ENCODE results near the gene DNAH17. TPM values are rescaled to one million over a fixed set of nuclear protein-coding genes. Genes with fewer than 3 reads are reported as not detected.

Gene DNAH17
- total and polyA plus RNA-seq, 7 experiments from 2014 or later, result 0.05 to 1.5 (median 0.38) TPM

DNA sequence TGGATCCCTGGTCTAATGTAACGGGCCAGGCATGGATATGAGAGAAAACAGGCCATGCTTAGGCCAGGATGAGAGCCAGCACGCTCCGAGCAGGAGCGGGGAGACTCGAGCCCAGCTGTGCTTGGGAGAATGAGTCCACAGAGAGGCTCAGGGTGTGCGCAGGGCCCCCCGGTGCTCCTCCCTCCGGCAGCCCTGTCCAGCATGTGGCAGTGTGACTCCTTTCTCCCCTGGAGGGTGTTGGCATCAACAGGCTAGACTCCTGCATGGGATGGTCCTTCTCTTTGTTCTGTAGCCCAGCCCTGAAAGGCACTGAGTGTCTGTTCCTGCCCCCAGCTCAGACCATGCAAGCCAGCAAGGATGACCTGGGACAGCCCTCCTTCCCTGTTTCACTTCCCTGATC, 175.3 kb downstream of the DNAH17 start:
- Histone ChIP-seq H3K27me3 (ENCODE audit: control insufficient read depth in 2 of 2, insufficient read depth in 2 of 2, low read length in 2 of 2) (no peaks in the 10 kb centered on the region), H3K9me3 (ENCODE audit: control insufficient read depth in 2 of 3, low read length in 3 of 3) (no peaks in the 10 kb centered on the region), H3K4me3 (ENCODE audit: low read length) (no peak overlapping the region), H3K4me1 (ENCODE audit: control insufficient read depth in 2 of 2, insufficient read depth in 2 of 2, low read length in 2 of 2) (no peaks in the 10 kb centered on the region), H3K27ac (ENCODE audit: low read depth, low read length) (no peak overlapping the region), H3K36me3 (ENCODE audit: control insufficient read depth in 2 of 3, insufficient read depth in 3 of 3, low read length in 3 of 3) (peaks cover 6 to 98% (median 29%) of the 10 kb centered on the region in 3 experiments)
- peaks cover 0 to 22% (median 13%) of the 10 kb centered on the region in 7 donors for H3K4me1 Mint-ChIP-seq
- ChIA-PET POLR2A (no interaction called here), CTCF (interaction anchor here (0.7 to 0.9 kb wide), 2 partner anchors 11 to 41 kb away, joined by 3 read pairs; no protein-coding TSS in a partner anchor)
- DNase-seq, result no peak
- no peak overlapping the region for H3K4me3 Mint-ChIP-seq
- intact Hi-C loops (cut with micrococcal nuclease), result no loop called here
- H3K9me3 Mint-ChIP-seq, result no peaks in the 10 kb centered on the region
- H3K27ac Mint-ChIP-seq, result peak overlapping the region in 4 of 9 donors; percentile 13 to 75 (median 58)
- no peak for ATAC-seq
- H3K36me3 Mint-ChIP-seq, result peaks cover 17 to 63% (median 28%) of the 10 kb centered on the region in 5 donors
- H3K27me3 Mint-ChIP-seq, result no peaks in the 10 kb centered on the region

DNA sequence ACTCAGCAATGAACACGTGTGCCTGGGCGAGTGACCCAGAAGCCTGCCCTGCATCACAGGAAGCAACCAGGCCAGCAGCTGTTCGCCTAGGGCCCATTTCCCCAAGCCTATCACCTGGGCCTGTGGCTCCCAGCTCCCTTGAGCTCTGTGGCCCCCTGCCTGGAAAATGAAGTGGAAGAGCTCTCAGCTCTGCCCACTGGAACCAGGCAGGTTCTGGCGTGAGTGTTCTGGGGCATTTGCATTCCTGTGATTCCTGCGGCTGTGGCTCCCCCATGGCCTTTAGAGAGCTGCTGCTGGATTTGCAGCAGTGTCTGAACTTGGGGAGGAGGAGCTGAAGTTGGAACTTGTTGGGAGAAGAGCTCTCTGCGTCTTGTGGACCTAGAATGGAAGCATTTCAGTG, 175.9 kb downstream of the DNAH17 start:
- Histone ChIP-seq H3K9me3 (ENCODE audit: control insufficient read depth in 2 of 3, low read length in 3 of 3) (no peaks in the 10 kb centered on the region), H3K27ac (ENCODE audit: low read depth, low read length) (no peak overlapping the region), H3K27me3 (ENCODE audit: control insufficient read depth in 2 of 2, insufficient read depth in 2 of 2, low read length in 2 of 2) (no peaks in the 10 kb centered on the region), H3K4me1 (ENCODE audit: control insufficient read depth in 2 of 2, insufficient read depth in 2 of 2, low read length in 2 of 2) (no peaks in the 10 kb centered on the region), H3K36me3 (ENCODE audit: control insufficient read depth in 2 of 3, insufficient read depth in 3 of 3, low read length in 3 of 3) (peaks cover 6 to 98% (median 29%) of the 10 kb centered on the region in 3 experiments), H3K4me3 (ENCODE audit: low read length) (no peak overlapping the region)
- Mint-ChIP-seq H3K4me1 (peaks cover 0 to 20% (median 11%) of the 10 kb centered on the region in 7 donors), H3K36me3 (peaks cover 17 to 68% (median 27%) of the 10 kb centered on the region in 5 donors), H3K27me3 (no peaks in the 10 kb centered on the region), H3K4me3 (no peak overlapping the region), H3K27ac (peak overlapping the region in 2 of 9 donors; percentile 13 to 23), H3K9me3 (no peaks in the 10 kb centered on the region)
- ATAC-seq, result no peak
- intact Hi-C loops (cut with micrococcal nuclease), result no loop called here
- CTCF ChIA-PET, result interaction anchor here (0.7 to 0.9 kb wide), 2 partner anchors 11 to 40 kb away, joined by 3 read pairs; no protein-coding TSS in a partner anchor
- DNase-seq, result no peak
- POLR2A ChIA-PET, result no interaction called here

DNA sequence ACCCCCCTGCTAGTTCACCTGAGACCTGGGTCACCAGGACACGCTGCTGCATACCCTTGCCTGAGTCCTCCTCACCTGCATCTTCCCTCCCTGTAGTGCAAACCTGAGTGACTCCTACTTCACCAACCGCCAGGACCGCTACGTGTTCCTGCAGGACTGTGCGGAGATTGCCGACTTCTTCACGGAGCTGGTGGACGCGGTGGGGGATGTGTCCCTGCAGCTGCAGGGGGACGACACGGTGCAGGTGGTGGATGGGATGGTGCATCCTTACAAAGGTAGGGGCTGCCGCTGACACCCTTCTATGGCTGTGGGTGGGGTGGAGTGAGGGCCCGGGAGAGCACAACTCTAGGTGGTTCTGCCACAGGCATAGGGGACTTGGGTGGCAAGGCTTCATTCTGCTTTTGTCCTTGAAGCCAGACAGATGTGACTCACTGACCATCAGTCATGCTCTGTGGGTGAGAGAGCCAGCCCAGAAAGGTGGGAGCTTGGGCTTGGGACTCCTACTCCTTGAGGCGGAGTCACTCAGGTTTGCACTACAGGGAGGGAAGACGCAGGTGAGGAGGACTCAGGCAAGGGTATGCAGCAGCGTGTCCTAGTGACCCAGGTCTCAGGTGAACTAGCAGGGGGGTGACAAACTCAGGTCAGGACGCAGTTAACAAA, 176.5 kb downstream of the DNAH17 start:
- peaks cover 6 to 100% (median 29%) of the 10 kb centered on the region in 3 experiments for H3K36me3 ChIP-seq (ENCODE audit: control insufficient read depth in 2 of 3, insufficient read depth in 3 of 3, low read length in 3 of 3)
- peak overlapping the region in 2 of 9 donors; percentile 22 to 23 for H3K27ac Mint-ChIP-seq
- H3K4me3 ChIP-seq (ENCODE audit: low read length), result no peak overlapping the region
- ATAC-seq, result no peak
- no peaks in the 10 kb centered on the region for H3K9me3 ChIP-seq (ENCODE audit: control insufficient read depth in 2 of 3, low read length in 3 of 3)
- no peak for DNase-seq
- H3K27ac ChIP-seq (ENCODE audit: low read depth, low read length), result no peak overlapping the region
- peaks cover 0 to 18% (median 11%) of the 10 kb centered on the region in 7 donors for H3K4me1 Mint-ChIP-seq
- CTCF ChIA-PET, result interaction anchor here (0.6 kb wide), 1 partner anchor 11 kb away, joined by 3 read pairs; no protein-coding TSS in a partner anchor
- H3K27me3 Mint-ChIP-seq, result no peaks in the 10 kb centered on the region
- no peaks in the 10 kb centered on the region for H3K9me3 Mint-ChIP-seq
- POLR2A ChIA-PET, result no interaction called here
- no peak overlapping the region for H3K4me3 Mint-ChIP-seq
- no peaks in the 10 kb centered on the region for H3K4me1 ChIP-seq (ENCODE audit: control insufficient read depth in 2 of 2, insufficient read depth in 2 of 2, low read length in 2 of 2)
- intact Hi-C loops (cut with micrococcal nuclease), result no loop called here
- peaks cover 17 to 73% (median 30%) of the 10 kb centered on the region in 5 donors for H3K36me3 Mint-ChIP-seq
- H3K27me3 ChIP-seq (ENCODE audit: control insufficient read depth in 2 of 2, insufficient read depth in 2 of 2, low read length in 2 of 2), result no peaks in the 10 kb centered on the region

DNA sequence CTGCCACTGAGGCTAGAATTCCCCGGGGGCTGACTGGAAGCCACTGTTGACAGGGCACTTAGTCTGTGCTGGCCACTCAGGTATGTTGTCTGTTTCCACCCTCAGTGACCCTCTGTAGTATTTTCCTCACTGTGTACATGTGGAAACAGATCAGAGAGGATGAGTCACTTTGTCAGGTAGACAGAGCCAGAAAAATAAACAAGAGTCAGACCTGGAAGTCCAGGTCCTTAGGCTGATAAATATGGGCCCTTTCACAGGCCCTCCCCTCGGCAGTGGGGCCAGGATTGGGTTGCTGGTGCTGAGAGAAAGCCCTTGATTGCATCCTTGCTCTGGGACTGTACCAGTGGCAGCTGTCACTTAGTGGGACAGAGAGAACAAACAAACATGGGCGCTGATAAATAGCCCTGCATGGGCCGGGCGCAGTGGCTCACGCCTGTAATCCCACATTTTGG, 177.5 kb downstream of the DNAH17 start:
- Mint-ChIP-seq H3K36me3 (peaks cover 17 to 78% (median 30%) of the 10 kb centered on the region in 5 donors), H3K27me3 (no peaks in the 10 kb centered on the region), H3K4me1 (peaks cover 5 to 19% (median 9%) of the 10 kb centered on the region in 7 donors), H3K4me3 (no peak overlapping the region), H3K27ac (peak overlapping the region in 1 of 9 donors; percentile 23), H3K9me3 (no peaks in the 10 kb centered on the region)
- DNase-seq (no peak), ATAC-seq (no peak)
- intact Hi-C loops (cut with micrococcal nuclease), result no loop called here
- no peaks in the 10 kb centered on the region for H3K4me1 ChIP-seq (ENCODE audit: control insufficient read depth in 2 of 2, insufficient read depth in 2 of 2, low read length in 2 of 2)
- peaks cover 0 to 100% (median 29%) of the 10 kb centered on the region in 3 experiments for H3K36me3 ChIP-seq (ENCODE audit: control insufficient read depth in 2 of 3, insufficient read depth in 3 of 3, low read length in 3 of 3)
- ChIA-PET POLR2A (no interaction called here), CTCF (no interaction called here)
- no peaks in the 10 kb centered on the region for H3K9me3 ChIP-seq (ENCODE audit: control insufficient read depth in 2 of 3, low read length in 3 of 3)
- H3K27me3 ChIP-seq (ENCODE audit: control insufficient read depth in 2 of 2, insufficient read depth in 2 of 2, low read length in 2 of 2), result no peaks in the 10 kb centered on the region
- no peak overlapping the region for H3K27ac ChIP-seq (ENCODE audit: low read depth, low read length)
- H3K4me3 ChIP-seq (ENCODE audit: low read length), result no peak overlapping the region

DNA sequence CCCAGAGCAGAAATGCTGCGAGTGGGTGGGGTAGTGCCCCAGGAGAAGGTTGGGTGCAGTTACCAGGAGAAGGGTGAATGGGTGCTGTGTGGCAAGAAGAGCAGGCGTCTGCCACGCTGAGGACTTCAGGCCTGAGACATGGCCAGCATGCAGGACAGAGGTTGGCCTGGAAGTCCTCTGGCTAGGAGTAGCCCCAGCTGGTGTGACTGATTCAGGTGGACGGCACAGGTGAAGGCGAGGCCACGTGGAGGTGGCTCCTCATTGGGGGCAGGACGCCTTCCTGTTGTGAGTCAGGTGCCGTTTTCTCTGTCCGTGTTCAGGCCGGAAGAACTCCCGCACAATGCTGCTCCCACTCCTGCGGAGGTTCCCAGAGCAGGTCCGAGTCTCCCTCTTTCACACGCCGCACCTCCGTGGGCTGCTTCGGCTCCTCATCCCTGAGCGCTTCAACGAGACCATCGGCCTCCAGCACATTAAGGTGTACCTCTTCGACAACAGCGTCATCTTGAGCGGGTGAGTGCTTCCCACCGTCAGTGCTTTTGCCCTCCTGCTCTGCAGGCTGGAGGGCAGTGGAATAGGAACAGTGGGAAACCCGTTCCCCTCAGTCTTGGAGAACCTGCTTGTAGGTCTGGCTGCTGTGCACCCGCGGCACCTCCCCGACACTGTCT, 178.0 kb downstream of the DNAH17 start:
- POLR2A ChIA-PET, result no interaction called here
- no peak overlapping the region for H3K4me3 Mint-ChIP-seq
- peaks cover 5 to 19% (median 12%) of the 10 kb centered on the region in 7 donors for H3K4me1 Mint-ChIP-seq

DNA sequence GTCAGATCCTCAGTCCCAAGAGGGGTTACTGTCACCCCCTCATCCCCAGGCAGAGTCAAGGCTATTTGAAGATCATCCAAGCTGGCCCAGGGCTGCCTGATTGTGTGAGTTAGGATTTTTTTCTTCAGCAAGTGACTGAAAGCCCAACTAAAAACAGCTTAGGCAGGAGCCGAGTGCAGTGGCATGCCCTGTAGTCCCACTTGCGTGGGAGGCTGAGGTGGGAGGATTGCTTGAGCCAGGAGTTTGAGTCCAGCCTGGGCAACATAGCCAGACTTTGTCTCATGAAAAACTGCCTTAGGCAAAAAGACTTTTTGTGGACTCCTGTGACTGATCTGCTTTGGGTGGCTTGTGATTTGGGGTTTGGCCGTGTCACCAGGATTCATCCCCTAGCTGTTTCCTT, 178.8 kb downstream of the DNAH17 start:
- no peak for ATAC-seq
- Mint-ChIP-seq H3K36me3 (peaks cover 11 to 77% (median 27%) of the 10 kb centered on the region in 5 donors), H3K9me3 (no peaks in the 10 kb centered on the region), H3K4me3 (no peak overlapping the region), H3K27me3 (no peaks in the 10 kb centered on the region), H3K27ac (peak overlapping the region in 1 of 9 donors; percentile 42), H3K4me1 (peaks cover 8 to 23% (median 15%) of the 10 kb centered on the region in 7 donors)
- intact Hi-C loops (cut with micrococcal nuclease), result no loop called here
- Histone ChIP-seq H3K27ac (ENCODE audit: low read depth, low read length) (no peak overlapping the region), H3K4me3 (ENCODE audit: low read length) (no peak overlapping the region), H3K9me3 (ENCODE audit: control insufficient read depth in 2 of 3, low read length in 3 of 3) (no peaks in the 10 kb centered on the region), H3K27me3 (ENCODE audit: control insufficient read depth in 2 of 2, insufficient read depth in 2 of 2, low read length in 2 of 2) (no peaks in the 10 kb centered on the region), H3K4me1 (ENCODE audit: control insufficient read depth in 2 of 2, insufficient read depth in 2 of 2, low read length in 2 of 2) (no peaks in the 10 kb centered on the region), H3K36me3 (ENCODE audit: control insufficient read depth in 2 of 3, insufficient read depth in 3 of 3, low read length in 3 of 3) (peaks cover 0 to 99% (median 24%) of the 10 kb centered on the region in 3 experiments)
- CTCF ChIA-PET, result no interaction called here
- DNase-seq, result no peak
- POLR2A ChIA-PET, result no interaction called here

More for the DNA sequence above, 178.0 kb downstream of the DNAH17 start:
- Histone ChIP-seq H3K4me3 (ENCODE audit: low read length) (no peak overlapping the region), H3K27ac (ENCODE audit: low read depth, low read length) (no peak overlapping the region), H3K36me3 (ENCODE audit: control insufficient read depth in 2 of 3, insufficient read depth in 3 of 3, low read length in 3 of 3) (peaks cover 0 to 99% (median 29%) of the 10 kb centered on the region in 3 experiments), H3K27me3 (ENCODE audit: control insufficient read depth in 2 of 2, insufficient read depth in 2 of 2, low read length in 2 of 2) (no peaks in the 10 kb centered on the region), H3K9me3 (ENCODE audit: control insufficient read depth in 2 of 3, low read length in 3 of 3) (no peaks in the 10 kb centered on the region), H3K4me1 (ENCODE audit: control insufficient read depth in 2 of 2, insufficient read depth in 2 of 2, low read length in 2 of 2) (no peaks in the 10 kb centered on the region)
- no peaks in the 10 kb centered on the region for H3K9me3 Mint-ChIP-seq
- ATAC-seq, result no peak
- CTCF ChIA-PET, result no interaction called here
- H3K27me3 Mint-ChIP-seq, result no peaks in the 10 kb centered on the region
- H3K36me3 Mint-ChIP-seq, result peaks cover 17 to 77% (median 27%) of the 10 kb centered on the region in 5 donors
- H3K27ac Mint-ChIP-seq, result no peak overlapping the region
- intact Hi-C loops (cut with micrococcal nuclease), result no loop called here
- no peak for DNase-seq
